Chondrocyte (in vitro differentiated cells): ENCODE measurements around the gene GAN. TPM values are rescaled to one million over a fixed set of nuclear protein-coding genes. Genes with fewer than 3 reads are reported as not detected.

Source experiments
- DNase-seq: peaks from one replicate; pipeline ENCODE4 v3.0.0; 2021; ENCODE audit warnings: mixed read lengths, low spot score
- H3K27ac Mint-ChIP-seq: one replicate; pipeline ENCODE4 v1.8.0; 2021; ENCODE audit warnings: mild to moderate bottlenecking, moderate library complexity, mixed read lengths; ENCODE audit not compliant: unreplicated experiment
- H3K27me3 Mint-ChIP-seq: 2 replicates; pipeline ENCODE4 v1.8.0; 2021; ENCODE audit warnings: low read depth, mixed read lengths
- H3K36me3 Mint-ChIP-seq: 2 replicates; pipeline ENCODE4 v1.8.0; 2021; ENCODE audit warnings: low read depth, mixed read lengths
- H3K4me1 Mint-ChIP-seq: 2 replicates; pipeline ENCODE4 v1.8.0; 2021; ENCODE audit warnings: low read depth, mild to moderate bottlenecking, mixed read lengths
- H3K4me3 Mint-ChIP-seq: one replicate; pipeline ENCODE4 v1.8.0; 2021; ENCODE audit warnings: mild to moderate bottlenecking, moderate library complexity, mixed read lengths; ENCODE audit not compliant: unreplicated experiment
- H3K9me3 Mint-ChIP-seq: 2 replicates; pipeline ENCODE4 v1.8.0; 2021; ENCODE audit warnings: low read depth, mixed read lengths
- CTCF ChIP-seq: fragments of 200-600 bp; sonication (generic); IDR thresholded peaks from 2 replicates; pipeline ENCODE4 v1.5.0; 2021; ENCODE audit warnings: antibody characterized with exemption, mild to moderate bottlenecking, moderate library complexity
- long read RNA-seq: library from polyadenylated mRNA; stranded (forward); transcript quantifications from one replicate; pipeline ENCODE4 v2.0.0, GENCODE V29; 2021
- total RNA-seq: library from RNA; stranded (reverse); gene quantifications from 3 replicates; pipeline ENCODE4 v1.2.1, GENCODE V29; 2021

GAN gene
- total RNA-seq: 12.8 to 18.0 TPM (median 16.7 TPM) in 3 replicates
- long read RNA-seq, full-length matches to known transcripts: 5 of 12 reads
- long read RNA-seq, partial matches to known transcripts: 1 of 12 reads
- long read RNA-seq, other reads (novel, unspliced or antisense): 6 of 12 reads

- Mint-ChIP-seq H3K4me3 (peak within 1 kb of the TSS; percentile 92), H3K4me1 (peaks cover 65% of the 10 kb centered on the region), H3K36me3 (no peaks in the 10 kb centered on the region), H3K27me3 (no peaks in the 10 kb centered on the region), H3K27ac (peak within 1 kb of the TSS; percentile 89), H3K9me3 (no peaks in the 10 kb centered on the region)
- DNase-seq: peak; percentile 98
- no peak for TF ChIP-seq CTCF
Observed at GRCh38 chr16:81314603-81315270, at the start of gene GAN. GAN (plus strand) TSS chr16:81314962; CDS start chr16:81315114, 152 bp downstream.

- H3K9me3 Mint-ChIP-seq: no peaks in the 10 kb centered on the region
- no peak for DNase-seq
- TF ChIP-seq CTCF: no peak
- H3K36me3 Mint-ChIP-seq: no peaks in the 10 kb centered on the region
- no peak overlapping the region for H3K4me3 Mint-ChIP-seq
- H3K27ac Mint-ChIP-seq: no peak overlapping the region
- H3K4me1 Mint-ChIP-seq: peaks cover 6% of the 10 kb centered on the region
- no peaks in the 10 kb centered on the region for H3K27me3 Mint-ChIP-seq
Observed at GRCh38 chr16:81265052-81265451, 49.7 kb upstream of the GAN start.

DNA sequence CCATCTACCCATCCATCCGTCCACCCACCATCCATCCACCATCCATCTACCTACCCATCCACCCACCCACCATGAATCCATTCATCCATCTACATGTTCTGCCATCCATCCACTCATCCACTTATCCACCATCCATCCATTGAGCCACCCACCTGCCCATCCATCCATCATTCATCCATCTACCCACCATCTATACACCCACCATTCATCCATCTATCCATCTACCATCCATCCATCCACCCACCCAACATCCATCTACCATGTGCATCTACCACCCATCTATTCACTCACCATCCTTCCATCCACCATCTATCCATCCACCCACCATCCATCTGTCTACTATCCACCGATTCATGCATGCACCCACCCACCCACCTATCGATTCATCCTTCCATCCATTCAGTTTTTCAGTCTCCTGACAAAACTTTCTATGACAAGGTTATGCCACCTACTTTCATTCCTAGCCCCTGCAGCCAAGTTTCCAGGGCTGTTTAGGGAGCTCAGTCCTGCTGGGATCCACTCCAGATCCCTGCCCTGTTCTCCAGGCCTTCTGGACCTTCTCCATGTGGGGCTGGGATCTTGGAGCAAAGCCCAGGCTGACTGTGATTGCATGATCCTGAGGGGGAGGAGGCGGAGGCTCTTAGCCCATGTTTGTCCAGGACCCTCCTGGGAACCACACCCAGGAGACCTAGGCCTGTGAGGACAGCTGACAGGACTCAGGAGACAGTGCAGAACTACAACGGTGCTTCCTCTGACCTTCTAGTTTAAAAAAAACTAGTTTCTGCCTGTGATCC lies 48.9 kb upstream of the GAN start:
- Mint-ChIP-seq H3K27me3 (no peaks in the 10 kb centered on the region), H3K9me3 (no peaks in the 10 kb centered on the region), H3K4me1 (peaks cover 6% of the 10 kb centered on the region), H3K27ac (no peak overlapping the region), H3K36me3 (no peaks in the 10 kb centered on the region), H3K4me3 (no peak overlapping the region)
- TF ChIP-seq CTCF: no peak
- no peak for DNase-seq

DNA sequence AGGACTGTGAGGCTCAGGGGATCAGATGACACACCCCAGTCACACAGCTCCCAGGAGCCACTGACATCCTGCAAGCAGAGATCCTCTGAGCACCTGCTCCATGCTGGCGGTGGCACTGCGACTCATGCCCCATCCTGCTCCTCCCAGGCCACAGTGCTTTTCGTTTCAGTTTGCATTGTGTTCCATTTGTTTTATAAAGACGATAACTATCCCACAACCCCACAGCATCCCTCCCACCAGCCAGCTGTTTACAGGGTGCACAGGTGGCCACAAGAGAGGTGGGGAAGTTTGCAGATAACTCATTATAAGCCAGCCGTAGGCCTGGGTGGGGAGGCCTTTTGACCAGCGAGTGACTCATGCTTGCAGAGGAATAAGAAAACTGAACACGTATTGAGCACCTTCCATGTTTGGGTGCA lies 48.1 kb upstream of the GAN start:
- Mint-ChIP-seq H3K27ac (no peak overlapping the region), H3K4me1 (peaks cover 6% of the 10 kb centered on the region)
- no peak for DNase-seq

More for the DNA sequence above, 48.1 kb upstream of the GAN start:
- H3K36me3 Mint-ChIP-seq: no peaks in the 10 kb centered on the region
- peaks cover 3% of the 10 kb centered on the region for H3K27me3 Mint-ChIP-seq
- no peak overlapping the region for H3K4me3 Mint-ChIP-seq
- no peak for TF ChIP-seq CTCF
- no peaks in the 10 kb centered on the region for H3K9me3 Mint-ChIP-seq
